Measurements from ENCODE around the gene TOGARAM2.
"Not testable (repeated sequence)": the region's sequence is repeated elsewhere in the genome, so short reads cannot be mapped to it uniquely, and the experiment has no call there.

Gene TOGARAM2

DNA sequence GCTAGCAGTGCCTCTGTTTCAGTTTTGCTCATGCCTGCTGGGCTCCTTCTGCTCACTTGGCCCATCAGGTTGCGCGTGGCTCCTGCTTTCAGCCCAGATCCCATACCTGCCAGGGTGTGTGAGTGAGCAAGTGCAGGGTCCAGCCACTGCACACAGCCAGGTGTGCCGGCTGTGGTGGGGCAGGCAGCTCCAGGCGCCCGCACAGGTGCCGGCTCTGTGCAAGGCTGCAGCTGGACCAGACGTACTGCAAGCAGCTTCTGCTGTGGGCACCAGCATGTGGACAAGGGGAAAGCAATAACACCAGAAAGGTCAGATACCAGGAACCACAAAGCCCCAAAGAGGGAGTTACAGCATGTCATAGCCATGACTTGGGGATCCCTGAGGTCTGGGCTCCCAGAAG is 98.8 kb downstream of the TOGARAM2 start:
- no peak for DNase-seq

GRCh38 chr2:29080886-29081743 is 100.0 kb downstream of the TOGARAM2 start:
- DNase-seq = no peak

DNA sequence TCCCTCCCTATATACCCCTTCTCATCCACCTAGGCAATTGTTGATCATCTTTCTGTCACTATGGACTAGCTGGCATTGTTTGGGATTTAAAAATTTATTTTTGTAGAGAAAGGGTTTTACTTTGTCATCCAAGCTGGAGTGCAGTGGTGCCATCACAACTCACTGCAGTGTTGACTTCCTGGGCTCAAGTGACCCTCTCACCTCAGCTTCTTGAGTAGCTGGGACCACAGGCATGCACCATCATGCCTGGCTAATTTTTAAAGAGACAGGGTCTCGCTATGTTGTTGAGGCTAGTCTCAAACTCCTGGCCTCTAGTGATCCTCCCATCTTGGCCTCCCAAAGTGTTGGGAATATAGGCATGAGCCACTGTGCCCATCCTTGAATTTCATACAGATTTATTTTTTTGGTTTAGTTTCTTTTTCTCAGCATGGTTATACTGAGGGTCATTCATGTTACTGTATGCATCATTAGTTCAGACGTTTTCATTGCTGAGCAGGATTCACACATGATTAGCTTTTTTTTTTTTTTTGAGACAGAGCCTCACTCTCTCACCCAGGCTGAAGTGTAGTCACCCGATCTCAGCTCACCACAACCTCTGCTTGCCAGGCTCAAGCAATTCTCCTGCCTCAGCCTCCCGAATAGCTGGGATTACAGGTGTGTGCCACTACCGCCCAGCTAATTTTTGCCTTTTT is 101.9 kb downstream of the TOGARAM2 start:
- no peak for DNase-seq

- DNase-seq = no peak
These were observed 103.5 kb downstream of the TOGARAM2 start for GRCh38 chr2:29084554-29084953.

DNA sequence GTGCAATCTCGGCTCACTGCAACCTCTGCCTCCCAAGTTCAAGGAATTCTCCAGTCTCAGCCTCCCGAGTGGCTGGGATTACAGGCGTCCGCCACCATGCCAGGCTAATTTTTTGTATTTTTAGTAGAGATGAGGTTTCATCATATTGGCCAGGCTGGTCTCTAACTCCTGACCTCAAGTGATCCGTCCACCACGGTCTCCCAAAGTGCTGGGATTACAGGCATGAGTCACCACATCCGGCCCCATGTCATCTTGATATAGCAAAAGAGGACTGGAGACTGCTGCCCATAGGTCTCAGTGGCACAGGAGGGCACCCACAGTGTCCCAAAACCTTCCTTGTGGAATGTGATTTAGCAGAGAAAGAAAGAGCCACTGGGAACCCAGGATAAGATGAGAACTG is 109.2 kb downstream of the TOGARAM2 start:
- not testable (repeated sequence) for DNase-seq

DNA sequence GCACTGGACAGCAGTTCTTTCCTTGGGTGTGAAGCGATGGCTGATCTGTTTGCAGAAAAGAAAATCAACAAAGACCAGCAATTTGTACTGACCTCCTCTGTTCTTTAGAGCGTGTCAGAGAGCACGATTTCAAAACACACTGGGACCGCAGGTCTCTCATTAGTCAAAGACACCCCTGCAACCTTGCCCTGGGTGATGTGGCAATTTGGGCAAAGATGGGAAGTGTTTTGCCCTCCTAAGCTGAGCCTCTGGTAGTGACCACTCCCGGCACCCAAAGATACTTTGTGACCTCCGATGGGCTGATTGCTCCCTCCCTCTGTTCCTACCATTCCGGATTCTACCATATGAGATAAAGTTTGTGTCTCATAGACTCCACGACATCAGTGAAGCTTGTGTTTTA is 115.9 kb downstream of the TOGARAM2 start:
- no peak for DNase-seq

GRCh38 chr2:29097569-29097968 is 116.5 kb downstream of the TOGARAM2 start:
- no peak for DNase-seq

- DNase-seq = no peak
These were observed 119.5 kb downstream of the TOGARAM2 start for GRCh38 chr2:29100564-29100963.
